CD4-positive, alpha-beta T cell treated with Interleukin-6 at 100 ng/mL for 8 hours (primary cell): ENCODE data around the gene MIER2.
"Not testable (repeated sequence)": the region's sequence is repeated elsewhere in the genome, so short reads cannot be mapped to it uniquely, and the experiment has no call there.

Experiments used
- DNase-seq: peaks from one replicate; pipeline ENCODE4 v3.0.0-alpha.2; 2020; ENCODE audit warnings: mixed read lengths, low spot score

Gene MIER2

GRCh38 chr19:362154-362553 is 17.6 kb upstream of the MIER2 start:
- no peak for DNase-seq

GRCh38 chr19:359653-359925 is 15.0 kb upstream of the MIER2 start:
- no peak for DNase-seq

- not testable (repeated sequence) for DNase-seq
Observed at GRCh38 chr19:355536-355935, 10.9 kb upstream of the MIER2 start.

GRCh38 chr19:355134-355533 is 10.5 kb upstream of the MIER2 start:
- no peak for DNase-seq

GRCh38 chr19:351976-352625 is 7.5 kb upstream of the MIER2 start:
- DNase-seq = no peak

- no peak for DNase-seq
Observed at GRCh38 chr19:347946-348861, 3.6 kb upstream of the MIER2 start.

- DNase-seq = no peak
Observed at GRCh38 chr19:345320-345879, 804 bp upstream of the MIER2 start.

- peak; percentile 23 for DNase-seq
Observed at GRCh38 chr19:343941-344624, 513 bp downstream of the MIER2 start.

- DNase-seq = no peak
Observed at GRCh38 chr19:343451-343931, 1.1 kb downstream of the MIER2 start.

- DNase-seq = no peak
Observed at GRCh38 chr19:342801-343421, 1.7 kb downstream of the MIER2 start.

- no peak for DNase-seq
Observed at GRCh38 chr19:342128-342455, 2.5 kb downstream of the MIER2 start.

GRCh38 chr19:341386-342127 is 3.0 kb downstream of the MIER2 start:
- no peak for DNase-seq

- DNase-seq = no peak
Observed at GRCh38 chr19:340620-341385, 3.8 kb downstream of the MIER2 start.

GRCh38 chr19:339262-339887 is 5.2 kb downstream of the MIER2 start:
- no peak for DNase-seq

- DNase-seq = no peak
Observed at GRCh38 chr19:338421-338820, 6.2 kb downstream of the MIER2 start.

GRCh38 chr19:336067-336614 is 8.5 kb downstream of the MIER2 start:
- no peak for DNase-seq

GRCh38 chr19:335486-336066 is 9.0 kb downstream of the MIER2 start:
- DNase-seq = no peak

- DNase-seq = no peak
Observed at GRCh38 chr19:335072-335471, 9.5 kb downstream of the MIER2 start.

- no peak for DNase-seq
Observed at GRCh38 chr19:334296-335071, 10.1 kb downstream of the MIER2 start.
